CD4-positive, alpha-beta T cell (primary cell): ENCODE measurements around the gene FBXL3. TPM values are rescaled to one million over a fixed set of nuclear protein-coding genes. Genes with fewer than 3 reads are reported as not detected.

Experiments used
- ATAC-seq: fragments of 200-7000 bp; cut with Tn5 transposase; one replicate; pipeline ENCODE4 v1.10.0; 2022; ENCODE audit warnings: mild to moderate bottlenecking; ENCODE audit not compliant: poor library complexity
- CTCF ChIA-PET: fragments of 350-600 bp; sonication (Branson Sonifier 250); formaldehyde crosslinking; loops from one replicate; lab custom pipeline; 2021; ENCODE audit warnings: antibody characterized with exemption, inconsistent platforms; lab: Charles Lee
- POLR2A ChIA-PET: fragments of 350-600 bp; sonication (Branson Sonifier 250); formaldehyde crosslinking; loops from one replicate; lab custom pipeline; 2021; ENCODE audit warnings: antibody characterized with exemption, inconsistent platforms; lab: Charles Lee
- DNase-seq, 14 experiments: peaks; one replicate each; pipeline ENCODE4 v3.0.0-alpha.2; 2013 to 2020; ENCODE audit warnings: mixed read lengths in 2 of 14
- H3K27ac ChIP-seq, 2 donors: one replicate each; pipeline versions ENCODE4 v1.5.1 to v1.7.0; 2013; ENCODE audit warnings: low read length in 2 of 2, low read depth in 1 of 2, mild to moderate bottlenecking in 1 of 2
- H3K27me3 ChIP-seq, 2 experiments: 1 replicate in 1 of 2; 2 replicates in 1 of 2; pipeline versions ENCODE4 v1.6.1 to v1.7.0; 2013; ENCODE audit warnings: low read length in 2 of 2, control low read depth in 1 of 2, mild to moderate bottlenecking in 1 of 2, moderate library complexity in 1 of 2; ENCODE audit not compliant: insufficient read depth in 2 of 2, control insufficient read depth in 1 of 2
- H3K36me3 ChIP-seq: one replicate; pipeline ENCODE4 v1.6.1; 2013; ENCODE audit warnings: low read length, control low read depth; ENCODE audit not compliant: insufficient read depth
- H3K4me1 ChIP-seq: one replicate; pipeline ENCODE4 v1.6.1; 2013; ENCODE audit warnings: low read length, control low read depth; ENCODE audit not compliant: insufficient read depth
- H3K4me3 ChIP-seq: one replicate; pipeline ENCODE4 v1.5.1; 2013; ENCODE audit warnings: mild to moderate bottlenecking, low read length, moderate library complexity
- H3K9me3 ChIP-seq, 2 experiments: 1 replicate in 1 of 2; 2 replicates in 1 of 2; pipeline versions ENCODE4 v1.6.1 to v1.7.0; 2013; ENCODE audit warnings: low read length in 2 of 2, mild to moderate bottlenecking in 2 of 2, control low read depth in 1 of 2, moderate library complexity in 1 of 2; ENCODE audit not compliant: control insufficient read depth in 1 of 2, insufficient read depth in 1 of 2
- H3K27ac Mint-ChIP-seq: one replicate; pipeline ENCODE4 v1.8.0; 2020; ENCODE audit warnings: mixed read lengths
- H3K27me3 Mint-ChIP-seq: one replicate; pipeline ENCODE4 v1.8.0; 2021; ENCODE audit warnings: mixed read lengths
- H3K36me3 Mint-ChIP-seq: one replicate; pipeline ENCODE4 v1.8.0; 2021; ENCODE audit warnings: low read depth, mixed read lengths
- H3K4me1 Mint-ChIP-seq: one replicate; pipeline ENCODE4 v1.8.0; 2021; ENCODE audit warnings: low read depth, mixed read lengths
- H3K4me3 Mint-ChIP-seq: one replicate; pipeline ENCODE4 v1.8.0; 2020; ENCODE audit warnings: mild to moderate bottlenecking, mixed read lengths
- H3K9me3 Mint-ChIP-seq: one replicate; pipeline ENCODE4 v1.8.0; 2020; ENCODE audit warnings: mixed read lengths
- CTCF ChIP-seq: fragments of 200-600 bp; IDR thresholded peaks from one replicate; pipeline ENCODE4 v1.8.0; 2022; ENCODE audit warnings: antibody characterized with exemption, mild to moderate bottlenecking
- intact Hi-C, 2 experiments: fragments of 100-400 bp; cut with DNase I in 1 of 2; cut with micrococcal nuclease in 1 of 2; formaldehyde crosslinking; loops; one replicate each; pipeline versions ENCODE4 v1.15.1 to v1.9.0; 2023 to 2025; cut with DNase I, micrococcal nuclease
- total RNA-seq, 174 experiments: library from RNA in 2 of 174; stranded (reverse) in 2 of 174; gene quantifications; one replicate each; pipeline ENCODE4 v1.2.3 and lab custom pipeline; 2021 to 2026

The FBXL3 gene
- total RNA-seq, 2 experiments from 2014 or later = 88.7 to 90.4 TPM

GRCh38 chr13:77056382-77056781, 29.4 kb upstream of the FBXL3 start:
- Histone ChIP-seq H3K27me3 (no peaks in the 10 kb centered on the region), H3K4me3 (no peak overlapping the region), H3K9me3 (no peaks in the 10 kb centered on the region), H3K4me1 (no peaks in the 10 kb centered on the region), H3K36me3 (peaks cover 88% of the 10 kb centered on the region), H3K27ac (no peak overlapping the region)
- Mint-ChIP-seq H3K27me3 (no peaks in the 10 kb centered on the region), H3K4me3 (no peak overlapping the region), H3K27ac (no peak overlapping the region), H3K9me3 (no peaks in the 10 kb centered on the region), H3K4me1 (no peaks in the 10 kb centered on the region), H3K36me3 (peaks cover 84% of the 10 kb centered on the region)
- TF ChIP-seq CTCF = no peak
- ATAC-seq (no peak), DNase-seq (no peak)
- CTCF ChIA-PET = interaction anchor here (1.5 kb wide), 1 partner anchor 28 kb away, joined by 3 read pairs; no protein-coding TSS in a partner anchor
- POLR2A ChIA-PET = interaction anchor here (0.8 to 1.2 kb wide), 2 partner anchors 29 to 68 kb away, joined by 3 read pairs; partner anchors contain the start of gene FBXL3
- intact Hi-C loops = no loop called here

- H3K9me3 ChIP-seq = no peaks in the 10 kb centered on the region
- DNase-seq (no peak), ATAC-seq (no peak)
- no peak overlapping the region for H3K4me3 Mint-ChIP-seq
- H3K36me3 ChIP-seq = peaks cover 92% of the 10 kb centered on the region
- H3K27ac Mint-ChIP-seq = no peak overlapping the region
- no peaks in the 10 kb centered on the region for H3K27me3 Mint-ChIP-seq
- POLR2A ChIA-PET = interaction anchor here (1.2 kb wide), 1 partner anchor 28 kb away, joined by 3 read pairs; the partner anchor contains the start of gene FBXL3
- intact Hi-C loops = no loop called here
- no peak for TF ChIP-seq CTCF
- CTCF ChIA-PET = interaction anchor here (0.6 kb wide), 1 partner anchor 65 kb away, joined by 3 read pairs; no protein-coding TSS in a partner anchor
- peaks cover 85% of the 10 kb centered on the region for H3K36me3 Mint-ChIP-seq
- no peaks in the 10 kb centered on the region for H3K4me1 ChIP-seq
- H3K27me3 ChIP-seq = no peaks in the 10 kb centered on the region
- H3K9me3 Mint-ChIP-seq = no peaks in the 10 kb centered on the region
- H3K27ac ChIP-seq = no peak overlapping the region
- no peak overlapping the region for H3K4me3 ChIP-seq
- no peaks in the 10 kb centered on the region for H3K4me1 Mint-ChIP-seq
Measured at GRCh38 chr13:77055158-77055557, 28.2 kb upstream of the FBXL3 start.

- H3K4me3 ChIP-seq = no peak overlapping the region
- intact Hi-C loops = loop anchor here in 1 of 2 experiments (5.0 kb wide), 1 partner anchor 39 kb away; no protein-coding TSS in a partner anchor
- no peak overlapping the region for H3K27ac ChIP-seq
- no peaks in the 10 kb centered on the region for H3K4me1 ChIP-seq
- no peak for TF ChIP-seq CTCF
- no peaks in the 10 kb centered on the region for H3K9me3 ChIP-seq
- Mint-ChIP-seq H3K4me1 (no peaks in the 10 kb centered on the region), H3K27ac (no peak overlapping the region), H3K36me3 (peaks cover 88% of the 10 kb centered on the region), H3K4me3 (no peak overlapping the region), H3K9me3 (no peaks in the 10 kb centered on the region), H3K27me3 (no peaks in the 10 kb centered on the region)
- ChIA-PET CTCF (interaction anchor here (1.2 kb wide), 1 partner anchor 24 kb away, joined by 4 read pairs; no protein-coding TSS in a partner anchor), POLR2A (no interaction called here)
- H3K36me3 ChIP-seq = peaks cover 86% of the 10 kb centered on the region
- ATAC-seq (no peak), DNase-seq (no peak)
- H3K27me3 ChIP-seq = no peaks in the 10 kb centered on the region
Measured at GRCh38 chr13:77053192-77053591, 26.2 kb upstream of the FBXL3 start.
